Heart right ventricle (tissue), 16 donors: ENCODE measurements around the gene ELANE. TPM values are rescaled to one million over a fixed set of nuclear protein-coding genes. Genes with fewer than 3 reads are reported as not detected.

Source experiments
- ATAC-seq, 8 donors: fragments of 200-7000 bp; cut with Tn5 transposase; one replicate each; pipeline ENCODE4 v1.9.1; 2020; ENCODE audit warnings: mild to moderate bottlenecking in 8 of 8, moderate library complexity in 8 of 8, moderate number of reproducible peaks in 1 of 8
- DNase-seq, 2 donors: peaks; one replicate each; pipeline ENCODE4 v3.0.0-alpha.2; 2020
- H3K27ac ChIP-seq, 10 donors: fragments of 200-600 bp; sonication (generic) in 2 of 10; one replicate each; pipeline versions ENCODE4 v1.5.0 to v1.8.0; 2020 to 2022; ENCODE audit warnings: mild to moderate bottlenecking in 3 of 10
- H3K27me3 ChIP-seq, 7 donors: fragments of 200-600 bp; one replicate each; pipeline ENCODE4 v1.8.0; 2021 to 2022; ENCODE audit warnings: mild to moderate bottlenecking in 2 of 7
- H3K36me3 ChIP-seq, 9 donors: fragments of 200-600 bp; sonication (generic) in 1 of 9; one replicate each; pipeline versions ENCODE4 v1.5.0 to v1.8.0; 2020 to 2022; ENCODE audit warnings: mild to moderate bottlenecking in 2 of 9
- H3K4me1 ChIP-seq, 9 donors: fragments of 200-600 bp; sonication (generic) in 1 of 9; one replicate each; pipeline versions ENCODE4 v1.5.0 to v1.8.0; 2020 to 2022; ENCODE audit warnings: mild to moderate bottlenecking in 4 of 9
- H3K4me3 ChIP-seq, 10 donors: fragments of 200-600 bp; sonication (generic) in 2 of 10; one replicate each; pipeline versions ENCODE4 v1.5.0 to v1.8.0; 2020 to 2022; ENCODE audit warnings: mild to moderate bottlenecking in 7 of 10, moderate library complexity in 2 of 10
- H3K9me3 ChIP-seq, 11 donors: fragments of 200-600 bp in 10 of 11; sonication (generic) in 2 of 11; one replicate each; pipeline versions ENCODE4 v1.5.0 to v1.8.0; 2013 to 2022; ENCODE audit warnings: mild to moderate bottlenecking in 2 of 11, control low read depth in 1 of 11, moderate library complexity in 1 of 11
- WGBS, 2 donors: extraction: QIAGEN DNeasy Blood & Tissue Kit; methylation state at CpG; one replicate each; pipeline ENCODE4 v1.1.7; 2013; ENCODE audit warnings: inconsistent platforms in 1 of 2; 5-methylcytosine and 5-hydroxymethylcytosine counted together
- intact Hi-C, 10 donors: fragments of 100-400 bp; cut with DNase I; formaldehyde crosslinking; loops; one replicate each; pipeline versions ENCODE4 v1.11.1 to v1.14.2; 2022
- polyA plus RNA-seq, 2 donors: library from polyadenylated mRNA; stranded (reverse); fragments of 200-250 nt; gene quantifications; one replicate each; pipeline ENCODE4 v1.2.3, GENCODE V29; 2013
- total RNA-seq, 10 donors: library from RNA; stranded (reverse); fragmentation: NEBNext Ultra II Directional in 3 of 10; extraction: Animal tissue kit (Norgen Biotek cat#: 25700) in 3 of 10; gene quantifications; one replicate each; pipeline versions ENCODE4 v1.2.1 to v1.2.4, GENCODE V29; 2021 to 2023
- TF ChIP-seq, protein P1 (sequence below), 9 donors: fragments of 200-600 bp; sonication (generic) in 2 of 9; IDR thresholded peaks; one replicate each; pipeline versions ENCODE4 v1.5.0 to v1.8.0; 2021 to 2022; ENCODE audit warnings: antibody characterized with exemption in 9 of 9, mild to moderate bottlenecking in 5 of 9, moderate library complexity in 1 of 9
- donor health status: Arrhythmogenic right ventricular cardiomyopathy.
- donor health status: ischemic (EF 13 %, LVEDD 7.1; RV severe dilation, severe dysfunction).
- donor health status: healthy with polysubstance abuse.
- donor health status: DM: no; HTN: yes; CAD: no.
- donor health status: DM: no; HTN: no; CAD: no.
- donor health status: ischemic (EF 25% LVEDD 6.9; RV normal size, moderate dysfunction).
- donor health status: ischemic (EF 25% LVEDD 5.7; RV mildly dilated, moderate dysfunction).
- donor health status: healthy.
- donor health status: DM: yes; HTN: yes; CAD: no.
- donor health status: Ischemic cardiomyopathy.
- donor health status: ischemic (EF 35%, LVEDD 5.7; RV mildly dilated, moderate dysfunction).
- donor health status: nonischemic (EF 11% LVEDD 7.7; RV severe dilation, severe dysfunction).
- donor health status: DM: yes; HTN: yes; CAD: no.
- donor health status: PGD.
- donor health status: ischemic (EF 29% LVEDD 5.4; RV normal size, mild dysfunction).
- donor health status: nonischemic (EF 23%, LVEDD 6.1; RV moderate dilation, normal function).

The ELANE gene
- total and polyA plus RNA-seq, 12 donors: 0.26 to 5.4 (median 1.0) TPM; not detected in 3

- no peaks in the 10 kb centered on the region for H3K9me3 ChIP-seq
- ATAC-seq (no peak), DNase-seq (no peak)
- no peak overlapping the region for H3K27ac ChIP-seq
- H3K4me1 ChIP-seq: peaks cover 0 to 46% (median 10%) of the 10 kb centered on the region in 9 donors
- peaks cover 0 to 47% (median 36%) of the 10 kb centered on the region in 7 donors for H3K27me3 ChIP-seq
- TF ChIP-seq, protein P1, sequence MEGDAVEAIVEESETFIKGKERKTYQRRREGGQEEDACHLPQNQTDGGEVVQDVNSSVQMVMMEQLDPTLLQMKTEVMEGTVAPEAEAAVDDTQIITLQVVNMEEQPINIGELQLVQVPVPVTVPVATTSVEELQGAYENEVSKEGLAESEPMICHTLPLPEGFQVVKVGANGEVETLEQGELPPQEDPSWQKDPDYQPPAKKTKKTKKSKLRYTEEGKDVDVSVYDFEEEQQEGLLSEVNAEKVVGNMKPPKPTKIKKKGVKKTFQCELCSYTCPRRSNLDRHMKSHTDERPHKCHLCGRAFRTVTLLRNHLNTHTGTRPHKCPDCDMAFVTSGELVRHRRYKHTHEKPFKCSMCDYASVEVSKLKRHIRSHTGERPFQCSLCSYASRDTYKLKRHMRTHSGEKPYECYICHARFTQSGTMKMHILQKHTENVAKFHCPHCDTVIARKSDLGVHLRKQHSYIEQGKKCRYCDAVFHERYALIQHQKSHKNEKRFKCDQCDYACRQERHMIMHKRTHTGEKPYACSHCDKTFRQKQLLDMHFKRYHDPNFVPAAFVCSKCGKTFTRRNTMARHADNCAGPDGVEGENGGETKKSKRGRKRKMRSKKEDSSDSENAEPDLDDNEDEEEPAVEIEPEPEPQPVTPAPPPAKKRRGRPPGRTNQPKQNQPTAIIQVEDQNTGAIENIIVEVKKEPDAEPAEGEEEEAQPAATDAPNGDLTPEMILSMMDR (IDR thresholded peaks at IDR 0.05): no peak
- H3K4me3 ChIP-seq: peak overlapping the region in 6 of 10 donors; percentile 34 to 57 (median 50)
- WGBS, 2 donors: 64 to 68% methylated on average over 33 to 34 of the region's 35 CpGs
- H3K36me3 ChIP-seq: no peaks in the 10 kb centered on the region
- intact Hi-C loops: loop anchor here in 6 of 10 donors (5.0 to 10.0 kb wide), 6 partner anchors 56 to 124 kb away; partner anchors contain the start of genes KISS1R (in 4 of the 6) and WDR18 (in 3 of the 6)
Observed at GRCh38 chr19:861141-861755, 9.1 kb downstream of the ELANE start.

DNA sequence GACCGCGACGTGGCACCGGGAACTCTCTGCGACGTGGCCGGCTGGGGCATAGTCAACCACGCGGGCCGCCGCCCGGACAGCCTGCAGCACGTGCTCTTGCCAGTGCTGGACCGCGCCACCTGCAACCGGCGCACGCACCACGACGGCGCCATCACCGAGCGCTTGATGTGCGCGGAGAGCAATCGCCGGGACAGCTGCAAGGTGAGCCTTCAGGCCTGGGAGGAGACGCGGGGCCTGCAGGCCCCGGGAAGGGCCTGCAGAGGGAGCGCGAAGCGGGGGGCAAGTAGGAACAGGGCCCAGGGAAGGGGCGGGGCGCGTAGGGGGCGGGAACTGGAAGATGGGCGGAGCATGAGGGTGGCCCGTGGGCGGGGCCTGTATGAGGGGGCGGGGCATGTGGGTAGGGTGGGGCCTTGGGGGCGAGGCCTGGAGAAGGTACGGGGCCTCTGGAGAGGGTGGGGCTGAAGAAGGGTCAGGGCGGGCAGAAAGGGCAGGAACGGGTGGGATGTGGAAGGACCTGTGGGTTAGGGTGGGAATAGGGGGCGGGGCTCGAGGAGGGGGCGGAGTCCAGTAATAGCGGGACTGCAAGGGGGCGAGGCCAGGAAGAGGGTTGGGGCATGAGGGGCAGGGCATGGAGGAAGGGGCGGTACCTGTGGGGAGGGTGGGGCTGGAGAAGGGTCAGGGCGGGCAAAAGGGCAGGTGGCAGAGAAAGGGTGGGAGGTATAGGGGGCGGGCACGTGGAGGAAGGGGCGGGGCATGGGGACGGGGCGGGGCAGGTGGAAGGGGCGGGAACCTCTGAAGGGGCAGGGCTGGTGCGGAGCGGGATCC lies 9.9 kb downstream of the ELANE start:
- H3K4me3 ChIP-seq: peak overlapping the region in 1 of 10 donors; percentile 42
- intact Hi-C loops: loop anchor here in 8 of 10 donors (2.0 to 10.0 kb wide), 8 partner anchors 51 to 123 kb away; partner anchors contain the start of genes KISS1R (in 4 of the 8), WDR18 (in 3 of the 8) and R3HDM4 (in 1 of the 8)
- WGBS, 2 donors: 19 to 26% methylated on average over 54 to 60 of the region's 60 CpGs
- peaks cover 0 to 46% (median 10%) of the 10 kb centered on the region in 9 donors for H3K4me1 ChIP-seq
- TF ChIP-seq, protein P1 (IDR thresholded peaks at IDR 0.05): no peak
- peaks cover 0 to 47% (median 35%) of the 10 kb centered on the region in 7 donors for H3K27me3 ChIP-seq
- H3K36me3 ChIP-seq: no peaks in the 10 kb centered on the region
- ATAC-seq: peak in 2 of 8 donors; percentile 4 to 19
- H3K27ac ChIP-seq: no peak overlapping the region
- DNase-seq: peak in 1 of 2 donors; percentile 60
- no peaks in the 10 kb centered on the region for H3K9me3 ChIP-seq

GRCh38 chr19:862581-863314 lies 10.6 kb downstream of the ELANE start:
- TF ChIP-seq, protein P1 (IDR thresholded peaks at IDR 0.05): no peak
- peaks cover 0 to 46% (median 10%) of the 10 kb centered on the region in 9 donors for H3K4me1 ChIP-seq
- intact Hi-C loops: loop anchor here in 8 of 10 donors (2.0 to 10.0 kb wide), 8 partner anchors 50 to 122 kb away; partner anchors contain the start of genes KISS1R (in 4 of the 8), WDR18 (in 3 of the 8) and R3HDM4 (in 1 of the 8)
- H3K4me3 ChIP-seq: peak overlapping the region in 2 of 10 donors; percentile 11 to 42
- DNase-seq: peak in 1 of 2 donors; percentile 70
- H3K27me3 ChIP-seq: peaks cover 0 to 47% (median 32%) of the 10 kb centered on the region in 7 donors
- 19% methylated on average over 43 to 48 of the region's 48 CpGs for WGBS, 2 donors
- H3K27ac ChIP-seq: peak overlapping the region in 1 of 10 donors; percentile 85
- peak in 4 of 8 donors; percentile 2 to 32 (median 9) for ATAC-seq
- H3K36me3 ChIP-seq: peaks cover 0 to 5% (median under 1%) of the 10 kb centered on the region in 9 donors
- no peaks in the 10 kb centered on the region for H3K9me3 ChIP-seq
